Activated CD8-positive, alpha-beta T cell treated with anti-CD3 and anti-CD28 coated beads for 36 hours (primary cell): Measurements from ENCODE around the gene ARHGAP12. TPM values are rescaled to one million over a fixed set of nuclear protein-coding genes. Genes with fewer than 3 reads are reported as not detected.

Experiments
- ATAC-seq: fragments of 200-7000 bp; cut with Tn5 transposase; one replicate; pipeline ENCODE4 v1.10.0; 2021; ENCODE audit warnings: mild to moderate bottlenecking, moderate library complexity
- CTCF ChIA-PET: fragments of 350-600 bp; sonication (Branson Sonifier 250); formaldehyde crosslinking; loops from one replicate; lab custom pipeline; 2021; ENCODE audit warnings: antibody characterized with exemption; lab: Charles Lee
- POLR2A ChIA-PET: fragments of 350-600 bp; sonication (Branson Sonifier 250); formaldehyde crosslinking; loops from one replicate; lab custom pipeline; 2021; ENCODE audit warnings: antibody characterized with exemption; lab: Charles Lee
- DNase-seq: peaks from one replicate; pipeline ENCODE4 v3.0.0-alpha.2; 2020
- H3K27ac Mint-ChIP-seq: one replicate; pipeline ENCODE4 v1.8.0; 2021; ENCODE audit warnings: mild to moderate bottlenecking, mixed read lengths
- H3K27me3 Mint-ChIP-seq: one replicate; pipeline ENCODE4 v1.8.0; 2021; ENCODE audit warnings: mixed read lengths
- H3K36me3 Mint-ChIP-seq: one replicate; pipeline ENCODE4 v1.8.0; 2021; ENCODE audit warnings: low read depth, mixed read lengths
- H3K4me1 Mint-ChIP-seq: one replicate; pipeline ENCODE4 v1.8.0; 2021; ENCODE audit warnings: low read depth, mixed read lengths
- H3K4me3 Mint-ChIP-seq: one replicate; pipeline ENCODE4 v1.8.0; 2021; ENCODE audit warnings: mild to moderate bottlenecking, moderate library complexity, mixed read lengths
- H3K9me3 Mint-ChIP-seq: one replicate; pipeline ENCODE4 v1.8.0; 2021; ENCODE audit warnings: mixed read lengths
- intact Hi-C: fragments of 100-400 bp; cut with micrococcal nuclease; formaldehyde crosslinking; loops from one replicate; pipeline ENCODE4 v1.10.0; 2022
- total RNA-seq, 2 experiments: library from RNA; stranded (reverse); gene quantifications; one replicate each; pipeline ENCODE4 v1.2.3, GENCODE V29; 2021
- TF ChIP-seq, protein P1 (sequence below): fragments of 200-600 bp; IDR thresholded peaks from one replicate; pipeline ENCODE4 v1.8.0; 2022; ENCODE audit warnings: antibody characterized with exemption, mild to moderate bottlenecking

Gene ARHGAP12
- total RNA-seq, 2 experiments from 2014 or later = 4.0 to 4.3 TPM

DNA sequence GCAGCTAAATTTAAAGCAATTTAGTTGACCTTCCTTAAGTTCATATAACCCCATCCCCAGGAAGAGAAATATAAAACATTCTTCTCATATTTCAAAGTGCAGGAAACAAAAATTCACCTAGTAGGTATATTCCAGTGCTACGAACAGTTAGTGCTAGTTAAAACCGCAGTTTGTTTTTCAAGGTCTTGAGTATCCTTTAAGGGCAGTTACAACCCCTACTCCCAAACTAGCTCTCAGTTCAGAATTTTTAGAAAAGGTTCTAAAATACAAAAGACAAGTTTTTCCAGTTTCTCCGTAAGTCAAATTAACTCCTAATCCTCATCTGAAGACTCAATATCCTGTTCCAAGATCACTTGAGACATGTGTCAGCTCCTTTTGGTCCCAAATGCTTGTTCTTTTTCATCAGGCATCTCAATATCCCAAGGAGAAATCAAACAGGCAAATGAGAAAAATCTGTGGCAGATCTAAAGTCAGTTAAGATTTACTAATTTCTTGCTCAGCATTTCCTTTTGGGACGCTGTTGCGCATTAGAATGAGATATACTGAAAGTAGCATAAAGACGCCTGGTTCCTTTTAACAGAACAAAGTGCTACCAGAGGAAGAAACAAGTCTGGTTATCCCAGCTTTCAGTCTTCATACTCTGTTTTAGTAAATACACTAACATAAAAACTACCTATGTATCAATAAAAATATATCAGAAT lies 51.8 kb downstream of the ARHGAP12 start:
- peaks cover 3% of the 10 kb centered on the region for H3K36me3 Mint-ChIP-seq
- intact Hi-C loops = no loop called here
- H3K27ac Mint-ChIP-seq = no peak overlapping the region

DNA sequence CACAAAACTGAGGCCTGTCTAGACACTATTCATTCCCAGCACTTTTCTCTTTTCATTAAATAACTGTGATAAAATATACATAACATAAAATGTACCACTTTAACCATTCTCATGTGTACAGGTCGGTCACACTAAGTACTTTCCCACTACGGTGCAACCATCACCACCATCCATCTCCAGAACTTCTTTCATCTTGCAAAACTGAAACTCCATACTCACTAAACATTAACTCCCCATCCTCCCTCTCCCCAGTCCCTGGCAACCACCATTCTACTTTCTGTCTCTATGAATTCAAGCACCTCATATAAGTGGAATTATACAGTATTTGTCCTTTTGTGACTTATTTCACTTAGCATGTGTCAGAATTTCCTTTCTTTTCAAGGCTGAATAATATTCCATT lies 53.0 kb downstream of the ARHGAP12 start:
- DNase-seq = peak; percentile 12
- POLR2A ChIA-PET = interaction anchor here (0.6 kb wide), 1 partner anchor 44 kb away, joined by 3 read pairs; no protein-coding TSS in a partner anchor
- Mint-ChIP-seq H3K4me3 (no peak overlapping the region), H3K36me3 (peaks cover 3% of the 10 kb centered on the region), H3K27me3 (no peaks in the 10 kb centered on the region), H3K9me3 (no peaks in the 10 kb centered on the region), H3K27ac (no peak overlapping the region), H3K4me1 (peaks cover 25% of the 10 kb centered on the region)
- TF ChIP-seq, protein P1, sequence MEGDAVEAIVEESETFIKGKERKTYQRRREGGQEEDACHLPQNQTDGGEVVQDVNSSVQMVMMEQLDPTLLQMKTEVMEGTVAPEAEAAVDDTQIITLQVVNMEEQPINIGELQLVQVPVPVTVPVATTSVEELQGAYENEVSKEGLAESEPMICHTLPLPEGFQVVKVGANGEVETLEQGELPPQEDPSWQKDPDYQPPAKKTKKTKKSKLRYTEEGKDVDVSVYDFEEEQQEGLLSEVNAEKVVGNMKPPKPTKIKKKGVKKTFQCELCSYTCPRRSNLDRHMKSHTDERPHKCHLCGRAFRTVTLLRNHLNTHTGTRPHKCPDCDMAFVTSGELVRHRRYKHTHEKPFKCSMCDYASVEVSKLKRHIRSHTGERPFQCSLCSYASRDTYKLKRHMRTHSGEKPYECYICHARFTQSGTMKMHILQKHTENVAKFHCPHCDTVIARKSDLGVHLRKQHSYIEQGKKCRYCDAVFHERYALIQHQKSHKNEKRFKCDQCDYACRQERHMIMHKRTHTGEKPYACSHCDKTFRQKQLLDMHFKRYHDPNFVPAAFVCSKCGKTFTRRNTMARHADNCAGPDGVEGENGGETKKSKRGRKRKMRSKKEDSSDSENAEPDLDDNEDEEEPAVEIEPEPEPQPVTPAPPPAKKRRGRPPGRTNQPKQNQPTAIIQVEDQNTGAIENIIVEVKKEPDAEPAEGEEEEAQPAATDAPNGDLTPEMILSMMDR = no peak
- CTCF ChIA-PET = no interaction called here
- intact Hi-C loops = no loop called here
- peak; percentile 39 for ATAC-seq

More for the DNA sequence above, 51.8 kb downstream of the ARHGAP12 start:
- Mint-ChIP-seq H3K27me3 (no peaks in the 10 kb centered on the region), H3K9me3 (no peaks in the 10 kb centered on the region), H3K4me3 (no peak overlapping the region), H3K4me1 (peaks cover 25% of the 10 kb centered on the region)
- no peak for DNase-seq
- ChIA-PET POLR2A (no interaction called here), CTCF (interaction anchor here (0.6 to 1.2 kb wide), 2 partner anchors 12 to 15 kb away, joined by 3 to 4 read pairs; no protein-coding TSS in a partner anchor)
- ATAC-seq = no peak
- TF ChIP-seq, protein P1 = no peak

DNA sequence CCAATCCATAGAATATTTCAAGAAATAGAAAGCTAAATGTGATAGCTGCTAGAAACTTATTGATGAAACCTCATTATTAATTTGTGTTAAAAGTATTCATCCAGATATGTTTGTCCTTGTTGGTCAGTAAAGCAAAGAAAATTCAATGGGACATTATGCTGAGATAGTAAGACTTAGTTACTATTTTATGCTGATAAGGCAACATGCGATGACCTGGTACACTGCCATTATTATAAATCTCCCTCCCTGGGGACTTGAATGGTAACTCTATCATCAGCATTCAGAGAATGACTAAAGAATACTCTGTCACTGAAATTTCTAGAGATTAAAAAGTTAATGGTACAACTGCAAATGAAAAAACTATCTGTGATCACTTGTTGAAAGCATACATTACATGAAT lies 54.9 kb downstream of the ARHGAP12 start:
- TF ChIP-seq, protein P1 = no peak
- Mint-ChIP-seq H3K27me3 (no peaks in the 10 kb centered on the region), H3K9me3 (no peaks in the 10 kb centered on the region), H3K36me3 (peaks cover 3% of the 10 kb centered on the region), H3K4me3 (no peak overlapping the region), H3K4me1 (peaks cover 23% of the 10 kb centered on the region), H3K27ac (no peak overlapping the region)
- ChIA-PET CTCF (no interaction called here), POLR2A (no interaction called here)
- no peak for DNase-seq
- no peak for ATAC-seq
- intact Hi-C loops = no loop called here

DNA sequence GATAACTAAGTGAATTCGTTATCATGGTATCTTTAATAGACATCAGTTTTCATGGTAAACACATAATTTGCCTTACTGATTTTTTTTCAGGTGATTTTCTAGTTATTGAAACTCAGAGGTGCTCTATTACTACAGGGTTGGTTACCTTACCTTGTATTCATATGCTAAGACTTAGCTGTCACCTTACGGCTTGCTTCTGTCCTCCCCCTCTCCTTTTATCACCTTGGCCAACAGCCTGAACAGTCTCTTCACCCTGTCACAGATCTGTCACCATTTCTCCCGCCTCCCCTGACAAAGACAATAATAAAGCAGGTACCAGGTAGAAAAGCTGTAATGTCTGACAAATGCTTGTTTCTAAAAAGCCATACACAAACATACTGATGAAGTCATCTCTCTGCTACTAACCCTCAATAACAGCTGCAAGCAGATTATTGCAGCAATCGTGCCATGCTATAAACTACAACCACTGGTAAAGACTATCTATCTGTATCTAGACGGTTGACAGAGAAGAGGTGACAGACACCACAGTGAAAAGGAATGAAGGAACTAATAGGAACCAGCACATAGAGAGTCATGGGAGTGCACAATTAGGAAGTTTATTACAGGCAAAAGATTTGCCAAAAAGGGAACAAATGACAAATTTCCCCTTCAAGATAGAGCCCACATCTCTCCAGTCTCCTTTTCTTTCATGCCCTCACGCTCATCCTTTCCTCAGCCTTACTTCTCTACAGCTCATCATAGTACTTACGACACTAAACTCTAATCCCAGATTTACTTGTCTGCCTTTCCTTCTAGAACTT lies 57.2 kb downstream of the ARHGAP12 start:
- no peak for DNase-seq
- Mint-ChIP-seq H3K27ac (no peak overlapping the region), H3K9me3 (no peaks in the 10 kb centered on the region), H3K36me3 (peaks cover 3% of the 10 kb centered on the region), H3K27me3 (no peaks in the 10 kb centered on the region), H3K4me3 (no peak overlapping the region), H3K4me1 (peaks cover 17% of the 10 kb centered on the region)
- ATAC-seq = no peak
- TF ChIP-seq, protein P1 = no peak
- ChIA-PET CTCF (interaction anchor here (1.2 to 3.1 kb wide), 3 partner anchors 9 to 133 kb away, joined by 4 to 14 read pairs (median 6); no protein-coding TSS in a partner anchor), POLR2A (interaction anchor here (0.5 kb wide), 1 partner anchor 1129 kb away, joined by 3 read pairs; no protein-coding TSS in a partner anchor)
- intact Hi-C loops = no loop called here
